NCI-H748 treated with DMSO at 0.1 percent for 48 hours (cell line): ENCODE measurements around the gene FKBP8.
A peak's percentile ranks its signal among the peaks of the same experiment; 100 is the strongest.
"Not testable (repeated sequence)": the region's sequence is repeated elsewhere in the genome, so short reads cannot be mapped to it uniquely, and the experiment has no call there.

ENCODE experiments used
- DNase-seq: peaks from one replicate; lab custom pipeline; 2025; lab: John Stamatoyannopoulos, UW

The FKBP8 gene

GRCh38 chr19:18558604-18559003 lies 15.2 kb upstream of the FKBP8 start:
- no peak for DNase-seq

DNA sequence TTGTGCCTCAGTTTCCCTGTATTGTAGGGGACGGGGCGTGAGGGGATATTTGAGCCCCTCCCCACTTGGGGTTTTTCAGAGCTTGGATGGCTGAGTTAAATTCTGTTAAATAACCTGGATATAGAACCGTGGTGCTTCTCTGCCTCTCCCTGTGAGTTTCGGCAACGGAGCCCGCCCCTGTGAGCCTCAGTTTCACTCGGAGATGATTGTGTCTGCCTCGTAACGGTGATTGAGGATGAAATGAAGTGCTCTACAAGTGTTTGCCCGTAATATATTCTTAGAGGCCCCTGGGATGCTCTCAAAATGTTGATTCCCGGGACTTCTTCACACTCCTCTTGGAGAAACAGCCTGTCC lies 14.8 kb upstream of the FKBP8 start:
- no peak for DNase-seq

DNA sequence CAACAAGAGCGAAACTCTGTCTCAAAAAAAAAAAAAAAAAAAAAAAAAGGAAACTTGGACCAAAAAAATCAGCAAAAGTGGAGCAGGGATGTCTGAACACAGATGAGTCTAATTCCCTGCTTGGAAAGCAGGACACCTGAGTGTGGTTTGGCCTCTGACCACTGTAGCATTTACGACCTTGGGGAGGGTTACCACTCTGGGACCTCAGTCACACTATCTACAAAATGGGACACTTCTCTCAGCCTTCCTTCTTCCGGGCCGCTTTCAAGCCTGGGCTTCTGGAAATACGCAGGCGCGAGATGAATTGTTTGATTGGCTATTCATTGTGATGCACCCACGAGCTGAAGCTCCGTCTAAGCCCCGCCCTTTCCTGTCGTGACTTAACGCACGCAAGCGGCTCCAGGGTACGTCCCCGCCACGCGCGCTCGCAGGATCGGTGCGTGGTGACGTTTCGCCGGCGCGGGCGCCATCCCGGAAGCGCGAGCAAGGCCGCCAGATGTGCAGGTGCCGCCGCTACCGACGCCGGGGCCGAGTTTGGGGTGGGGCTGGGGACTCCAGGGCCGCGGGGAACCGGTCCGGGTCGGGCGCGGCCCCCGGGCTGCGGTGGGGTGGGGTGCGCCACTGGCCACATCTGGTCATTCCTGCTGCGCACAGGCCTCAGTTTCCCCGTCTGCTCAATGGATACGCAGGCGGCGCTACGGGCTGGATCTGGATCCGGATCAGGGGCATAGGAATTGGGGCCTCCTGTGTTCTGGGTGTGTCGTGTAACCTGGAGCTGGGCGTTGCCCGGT lies 14.2 kb upstream of the FKBP8 start, which contains the start of gene KXD1:
Gene KXD1 (plus strand): TSS at position 460 of the 791 bp plus-strand sequence. CDS start 4,187 bp downstream, outside the sequence.
- DNase-seq = peak; percentile 79

DNA sequence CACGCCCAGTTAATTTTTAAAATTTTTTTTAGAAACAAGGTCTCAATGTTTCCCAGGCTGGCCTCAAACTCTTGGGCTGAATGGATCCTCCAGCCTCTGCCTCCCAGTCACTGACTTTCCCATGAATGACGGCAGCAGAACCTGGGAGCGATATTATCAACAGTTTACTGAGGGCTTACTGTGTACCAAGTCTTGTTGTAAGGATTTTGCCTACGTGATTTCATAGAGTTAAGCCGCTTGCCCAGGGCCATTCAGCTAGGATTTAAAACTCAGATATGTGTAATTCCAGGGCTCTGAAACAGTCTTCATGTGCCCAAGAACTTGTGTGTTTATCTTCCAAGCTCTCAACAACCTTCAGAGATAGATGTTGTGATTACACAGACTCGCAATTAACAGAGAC lies 8.3 kb upstream of the FKBP8 start:
- no peak for DNase-seq

- DNase-seq = peak; percentile 10
These were observed 572 bp upstream of the FKBP8 start for GRCh38 chr19:18543814-18544475.

DNA sequence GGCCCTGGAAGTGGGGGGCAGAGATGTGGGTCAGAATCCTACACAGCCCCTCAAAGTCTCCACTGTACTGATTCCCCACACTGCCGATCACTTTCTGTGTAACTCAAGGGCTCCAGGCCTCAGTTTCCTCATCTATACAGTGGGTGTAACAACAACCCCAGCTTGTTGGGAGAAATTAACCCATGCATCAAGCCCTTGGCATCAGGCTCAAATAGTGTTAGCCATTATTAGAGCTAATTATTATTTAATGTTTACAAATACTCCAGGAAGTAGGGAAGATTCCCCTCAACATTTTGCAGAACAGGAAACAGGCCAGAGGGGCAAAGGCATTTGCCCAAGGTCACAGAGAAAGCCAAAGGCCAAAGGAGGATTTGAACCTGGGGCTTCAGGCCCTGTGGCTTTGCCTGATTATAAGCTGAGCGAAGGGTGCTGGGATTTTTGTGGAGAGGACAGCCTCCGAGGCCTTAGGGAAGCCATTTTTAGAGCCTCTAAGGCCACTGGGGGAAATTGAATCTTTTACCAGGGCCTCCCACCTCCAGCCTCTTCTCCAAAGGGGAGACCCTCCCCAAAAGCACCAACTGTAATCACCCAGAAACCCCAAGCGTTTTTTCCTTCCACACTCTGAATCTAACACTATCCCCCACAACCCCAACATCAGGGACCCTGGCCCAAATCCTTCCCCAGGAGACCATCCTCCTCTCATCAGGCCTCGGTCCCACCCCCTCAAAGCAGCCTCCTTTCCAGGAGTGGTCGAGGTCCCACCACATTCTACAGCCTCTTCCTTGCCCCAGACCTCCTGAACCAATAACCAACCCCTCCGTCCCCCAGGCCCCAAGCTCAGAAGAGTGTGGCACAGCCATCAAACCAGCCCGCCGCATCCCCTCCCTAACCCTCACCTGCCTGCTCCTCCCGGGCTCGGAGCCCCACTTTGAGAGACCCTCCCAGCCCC lies 1.1 kb downstream of the FKBP8 start:
- DNase-seq = no peak

GRCh38 chr19:18541258-18541991 lies 1.9 kb downstream of the FKBP8 start:
- no peak for DNase-seq

DNA sequence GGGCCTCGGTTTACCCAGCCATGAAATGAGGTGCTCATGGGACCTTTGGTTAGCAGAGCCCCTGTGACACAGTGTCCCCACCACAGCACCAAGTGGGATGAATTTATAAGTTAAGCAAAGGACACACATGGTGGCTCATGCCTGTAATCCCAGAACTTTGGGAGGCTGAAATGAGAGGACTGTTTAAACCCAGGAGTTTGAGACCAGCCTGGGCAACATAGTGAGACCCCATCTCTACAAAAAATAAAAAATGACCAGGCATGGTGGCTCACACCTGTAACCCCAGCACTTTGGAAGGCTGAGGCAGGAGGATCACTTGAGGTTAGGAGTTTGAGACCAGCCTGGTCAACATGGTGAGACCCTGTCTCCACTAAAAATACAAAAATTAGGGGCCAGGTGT lies 3.2 kb downstream of the FKBP8 start:
- not testable (repeated sequence) for DNase-seq

DNA sequence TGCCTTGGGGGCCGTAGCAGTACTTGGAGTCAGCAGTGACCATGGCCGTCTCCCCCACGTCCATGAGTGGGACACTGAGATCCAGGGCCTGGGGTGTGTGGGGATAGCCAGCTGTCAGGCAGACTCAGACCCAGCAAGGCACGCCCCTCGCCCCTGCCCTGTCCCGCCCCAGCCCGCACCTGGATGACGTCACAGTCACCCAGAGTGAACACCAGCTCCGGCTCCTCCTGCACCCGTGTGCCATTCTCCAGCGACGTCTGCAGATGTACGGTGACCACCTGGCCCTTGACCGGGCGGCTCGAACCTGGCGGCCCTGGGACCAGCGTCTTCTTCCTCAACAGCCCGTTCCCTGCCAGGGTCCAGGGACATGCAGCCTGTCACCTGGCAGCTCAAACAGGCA lies 4.0 kb downstream of the FKBP8 start:
- DNase-seq = no peak

GRCh38 chr19:18538115-18538514 lies 5.3 kb downstream of the FKBP8 start:
- DNase-seq = no peak

DNA sequence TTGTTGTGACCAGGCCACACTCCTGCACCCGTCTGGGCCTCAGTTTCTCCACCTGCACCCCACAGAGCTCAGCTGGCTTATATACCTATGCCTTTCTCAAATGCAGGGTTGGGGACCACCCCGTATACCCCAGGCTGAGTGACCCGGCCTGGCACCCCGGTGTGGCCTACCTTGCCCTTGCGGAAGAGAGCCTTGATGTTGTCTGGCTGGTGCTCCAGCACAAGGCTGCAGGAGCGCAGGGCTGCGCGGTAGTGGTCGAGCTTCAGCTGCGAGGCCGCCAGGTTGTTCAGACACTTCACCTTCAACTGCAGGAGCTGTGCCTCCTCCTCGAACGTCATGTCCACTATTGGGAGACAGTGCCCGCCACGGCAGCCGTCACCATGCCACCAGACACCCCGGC lies 5.9 kb downstream of the FKBP8 start:
- no peak for DNase-seq

GRCh38 chr19:18536475-18536874 lies 6.9 kb downstream of the FKBP8 start:
- DNase-seq = no peak

DNA sequence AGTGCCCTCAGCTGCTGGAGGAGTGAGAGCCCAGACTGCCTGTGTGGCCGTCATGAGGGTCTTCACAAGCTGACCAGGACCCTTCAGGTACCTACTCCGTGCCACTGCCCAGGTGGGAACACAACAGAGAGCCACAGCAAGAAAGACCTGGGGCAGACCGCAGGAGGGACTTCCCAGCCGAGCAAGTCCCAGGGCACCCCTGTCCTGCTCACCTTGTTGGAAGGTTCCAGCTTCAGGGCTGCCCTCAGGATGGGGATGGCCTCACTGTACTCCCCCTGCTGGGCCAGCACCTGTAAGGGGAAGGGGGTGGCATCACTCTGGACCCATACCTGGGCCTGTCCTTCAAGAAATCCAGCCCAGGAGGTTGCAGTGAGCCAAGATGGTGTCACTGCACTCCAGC lies 10.3 kb downstream of the FKBP8 start:
- DNase-seq = no peak

DNA sequence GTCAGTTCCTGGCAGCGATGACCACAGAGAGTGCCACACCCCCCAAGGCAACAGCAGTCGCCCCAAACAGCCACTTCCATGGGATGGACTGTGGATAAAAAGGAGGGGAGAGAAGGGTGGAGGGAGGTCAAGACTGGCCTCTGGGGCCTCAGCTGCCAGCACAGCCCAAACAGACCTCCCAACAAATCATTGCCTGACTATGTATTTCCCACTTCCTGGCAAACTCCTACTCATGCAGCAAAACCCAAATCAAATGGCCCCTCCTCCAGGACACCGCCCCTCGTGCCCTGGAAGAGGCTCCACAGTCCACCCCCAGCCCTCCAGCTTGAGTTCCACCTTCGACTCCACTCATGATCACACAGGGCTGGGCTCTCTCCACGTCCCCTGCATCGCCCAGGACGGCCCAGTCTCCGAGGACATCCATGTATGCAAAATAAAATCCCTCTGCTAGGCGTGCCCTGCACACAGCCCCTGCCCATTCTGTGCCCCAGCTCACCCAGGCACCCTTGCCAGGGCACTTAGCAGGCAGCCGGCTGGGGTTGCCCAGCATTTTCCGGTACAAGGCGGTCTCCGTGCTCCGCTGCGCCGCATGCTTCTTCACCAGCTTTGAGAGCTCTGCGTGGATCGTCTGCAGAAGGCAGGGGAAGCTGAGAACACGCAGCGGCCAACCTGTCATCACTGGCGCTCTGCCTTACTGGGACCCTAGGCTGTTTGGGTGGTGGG lies 11.0 kb downstream of the FKBP8 start:
- no peak for DNase-seq

DNA sequence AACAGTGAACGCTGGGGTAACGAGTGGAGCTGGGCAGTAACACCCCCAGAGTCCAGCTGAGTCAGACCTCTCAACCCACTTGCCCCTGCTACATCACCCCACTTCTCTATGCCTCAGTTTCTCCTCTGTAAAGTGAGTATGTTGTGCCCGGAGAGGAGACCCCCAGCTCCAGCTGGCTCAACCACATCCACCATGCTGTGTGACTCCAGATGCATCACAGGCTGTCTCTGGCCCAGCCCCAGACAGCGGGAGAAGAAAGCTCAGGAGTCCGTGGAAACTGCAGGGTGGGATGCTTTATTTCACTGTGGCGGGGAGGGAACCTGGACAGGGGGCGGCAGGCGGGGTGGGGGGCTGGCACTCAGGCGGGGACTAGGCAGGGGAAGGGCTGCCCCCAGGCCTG lies 11.9 kb downstream of the FKBP8 start:
- no peak for DNase-seq

- DNase-seq = no peak
These were observed 13.6 kb downstream of the FKBP8 start for GRCh38 chr19:18529782-18530181.

DNA sequence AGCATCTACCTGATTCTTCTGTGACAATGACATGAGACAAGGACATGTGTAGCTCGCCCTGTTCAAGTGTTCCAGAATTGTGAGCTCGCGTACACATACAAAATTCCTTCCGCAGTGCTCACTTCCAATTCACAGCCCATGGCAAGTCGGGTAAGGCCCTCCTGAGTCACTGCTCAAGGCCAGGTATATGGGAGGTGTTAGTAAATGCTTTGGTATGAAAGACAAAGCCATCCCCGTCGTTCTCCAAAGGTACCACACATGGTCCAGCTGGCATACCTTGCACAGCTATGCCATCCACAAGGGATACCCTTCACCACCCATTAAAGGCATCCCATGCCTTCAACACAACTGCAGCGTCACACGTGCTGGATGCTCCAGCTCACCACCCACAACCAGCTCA lies 17.1 kb downstream of the FKBP8 start:
- no peak for DNase-seq

- no peak for DNase-seq
These were observed 19.5 kb downstream of the FKBP8 start for GRCh38 chr19:18523841-18524240.

DNA sequence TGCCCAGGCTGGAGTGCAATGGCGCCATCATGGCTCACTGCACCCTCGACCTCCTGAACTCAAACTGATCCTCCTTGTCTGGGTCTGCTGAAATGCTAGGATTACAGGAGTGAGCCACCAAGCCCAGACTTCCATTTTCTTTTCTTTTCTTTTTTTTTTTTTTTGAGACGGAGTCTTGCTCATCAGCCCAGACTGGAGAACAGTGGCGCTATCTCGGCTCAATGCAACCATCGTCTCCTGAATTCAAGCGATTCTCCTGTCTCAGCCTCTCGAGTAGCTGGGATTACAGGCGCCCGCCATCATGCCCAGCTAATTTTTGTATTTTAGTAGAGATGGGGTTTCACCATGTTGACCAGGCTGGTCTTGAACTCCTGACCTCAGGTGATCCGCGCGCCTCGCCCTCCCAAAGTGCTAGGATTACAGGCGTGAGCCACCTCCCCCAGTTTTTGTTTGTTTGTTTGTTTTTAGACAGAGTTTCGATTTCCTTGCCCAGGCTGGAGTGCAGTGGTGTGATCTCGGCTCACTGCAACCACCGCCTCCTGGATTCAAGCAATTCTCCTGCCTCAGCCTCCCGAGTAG lies 20.4 kb downstream of the FKBP8 start:
- not testable (repeated sequence) for DNase-seq

DNA sequence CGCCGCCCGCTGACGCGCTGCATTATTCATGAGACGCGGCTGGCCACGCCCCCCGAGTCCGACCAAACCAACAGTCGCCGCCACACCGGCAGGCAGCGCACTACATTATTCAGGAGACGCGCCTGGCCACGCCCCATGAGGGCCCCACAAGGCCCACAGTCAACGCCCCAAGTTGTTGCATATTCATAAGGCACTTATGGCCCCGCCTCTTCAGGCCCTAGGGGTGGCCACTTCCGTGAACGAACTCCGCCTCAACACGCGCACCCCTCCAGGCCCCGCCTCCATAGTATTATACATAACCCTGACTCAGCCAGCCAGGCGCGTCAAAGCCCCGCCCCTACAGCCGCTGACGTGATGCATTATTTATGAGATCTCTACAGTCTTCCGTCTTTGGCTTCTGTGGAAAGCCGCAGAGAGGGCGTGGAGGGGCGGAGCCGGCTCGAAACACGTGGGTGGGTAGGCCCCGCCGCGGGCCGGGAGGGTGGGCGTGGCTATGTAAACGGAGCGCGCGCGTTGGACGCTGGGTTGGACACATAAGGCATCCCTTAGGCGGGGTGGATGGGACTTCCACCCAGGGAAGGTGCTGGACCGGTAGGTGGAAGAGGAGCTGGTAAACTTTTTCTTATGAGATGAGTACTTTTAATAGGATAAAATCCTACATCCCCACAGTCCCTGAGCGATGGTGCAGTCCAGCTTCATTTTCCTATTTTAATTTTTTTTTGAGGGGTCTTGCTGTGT lies 21.1 kb downstream of the FKBP8 start:
- peak; percentile 97 for DNase-seq
